Prostate gland (tissue), 2 donors: ENCODE measurements around the gene EML4. TPM values are rescaled to one million over a fixed set of nuclear protein-coding genes. Genes with fewer than 3 reads are reported as not detected.

Source experiments
- DNase-seq: peaks from one replicate; pipeline ENCODE4 v3.0.0-alpha.2; 2019; ENCODE audit warnings: low spot score
- H3K27ac ChIP-seq, 2 donors: fragments of 200-600 bp; sonication (generic); 2 replicates each; pipeline ENCODE4 v1.5.1; 2017 to 2019
- H3K27me3 ChIP-seq: fragments of 200-600 bp; sonication (generic); replicated peaks from 2 replicates; pipeline ENCODE4 v1.5.1; 2019; ENCODE audit not compliant: insufficient read depth
- H3K36me3 ChIP-seq, 2 donors: fragments of 200-600 bp; sonication (generic); 1 replicate in 1 of 2; 2 replicates in 1 of 2; pipeline versions ENCODE4 v1.5.1 to v1.8.1; 2017 to 2019
- H3K4me1 ChIP-seq: fragments of 200-600 bp; sonication (generic); replicated peaks from 2 replicates; pipeline ENCODE4 v1.5.1; 2019
- H3K4me3 ChIP-seq, 2 donors: fragments of 200-600 bp; sonication (generic); 2 replicates each; pipeline ENCODE4 v1.5.1; 2017 to 2019
- H3K9me3 ChIP-seq: fragments of 200-600 bp; sonication (generic); 2 replicates; pipeline ENCODE4 v1.5.1; 2017
- CTCF ChIP-seq, 4 experiments: fragments of 200-600 bp in 2 of 4; fragments of 450-650 bp in 2 of 4; sonication (generic) in 2 of 4; IDR thresholded peaks; 1 replicate in 3 of 4; 2 replicates in 1 of 4; pipeline ENCODE4 v1.5.1; 2016 to 2019; ENCODE audit warnings: antibody characterized with exemption in 4 of 4, mild to moderate bottlenecking in 2 of 4, moderate library complexity in 2 of 4
- POLR2A ChIP-seq: fragments of 450-650 bp; IDR thresholded peaks from one replicate; pipeline ENCODE4 v1.6.1; 2016; ENCODE audit warnings: antibody characterized with exemption, mild to moderate bottlenecking
- POLR2AphosphoS5 ChIP-seq: sonication (generic); formaldehyde crosslinking; IDR thresholded peaks from one replicate; pipeline ENCODE4 v1.6.1; 2017; ENCODE audit warnings: antibody characterized with exemption
- WGBS: methylation state at CpG from one replicate; pipeline ENCODE4 v1.1.5; 2018; 5-methylcytosine and 5-hydroxymethylcytosine counted together
- intact Hi-C: fragments of 100-400 bp; cut with DNase I; formaldehyde crosslinking; loops from one replicate; pipeline ENCODE4 v1.14.2; 2022
- total RNA-seq, 2 donors: library from RNA; depleted of rRNA; stranded (reverse); fragments of >200 nt; gene quantifications; one replicate each; pipeline ENCODE4 v1.1.0, GENCODE V29; 2016

The EML4 gene
- total RNA-seq, 2 donors from 2014 or later: 26.3 to 38.2 TPM

GRCh38 chr2:42184346-42184745 is 15.2 kb downstream of the EML4 start:
- Histone ChIP-seq H3K27me3 (no peaks in the 10 kb centered on the region), H3K4me1 (no peaks in the 10 kb centered on the region), H3K27ac (no peak overlapping the region), H3K4me3 (no peak overlapping the region), H3K9me3 (no peaks in the 10 kb centered on the region), H3K36me3 (no peaks in the 10 kb centered on the region)
- intact Hi-C loops: no loop called here
- WGBS: 97% methylated on average over 3 of the region's 3 CpGs
- no peak for DNase-seq
- TF ChIP-seq CTCF (IDR thresholded peaks at IDR 0.05) (no peak), POLR2AphosphoS5 (no peak), POLR2A (no peak)

GRCh38 chr2:42185220-42185921 is 16.2 kb downstream of the EML4 start:
- Histone ChIP-seq H3K4me1 (no peaks in the 10 kb centered on the region), H3K27me3 (no peaks in the 10 kb centered on the region), H3K36me3 (no peaks in the 10 kb centered on the region), H3K4me3 (no peak overlapping the region), H3K27ac (no peak overlapping the region), H3K9me3 (no peaks in the 10 kb centered on the region)
- TF ChIP-seq CTCF (IDR thresholded peaks at IDR 0.05) (no peak), POLR2AphosphoS5 (no peak), POLR2A (no peak)
- WGBS: 89% methylated on average over 5 of the region's 5 CpGs
- intact Hi-C loops: no loop called here
- no peak for DNase-seq

GRCh38 chr2:42186366-42186765 is 17.2 kb downstream of the EML4 start:
- no peaks in the 10 kb centered on the region for H3K4me1 ChIP-seq
- WGBS: 89% methylated on average over 1 of the region's 1 CpG
- TF ChIP-seq POLR2A: no peak
- no peak for TF ChIP-seq POLR2AphosphoS5
- TF ChIP-seq CTCF (IDR thresholded peaks at IDR 0.05): no peak
- DNase-seq: no peak
- H3K4me3 ChIP-seq: no peak overlapping the region
- no peaks in the 10 kb centered on the region for H3K27me3 ChIP-seq
- no peaks in the 10 kb centered on the region for H3K9me3 ChIP-seq
- no peak overlapping the region for H3K27ac ChIP-seq
- no peaks in the 10 kb centered on the region for H3K36me3 ChIP-seq
- intact Hi-C loops: no loop called here

- Histone ChIP-seq H3K36me3 (no peaks in the 10 kb centered on the region), H3K27ac (no peak overlapping the region), H3K9me3 (no peaks in the 10 kb centered on the region), H3K4me3 (no peak overlapping the region), H3K4me1 (no peaks in the 10 kb centered on the region), H3K27me3 (no peaks in the 10 kb centered on the region)
- DNase-seq: no peak
- TF ChIP-seq POLR2A (no peak), CTCF (IDR thresholded peaks at IDR 0.05) (no peak), POLR2AphosphoS5 (no peak)
- intact Hi-C loops: no loop called here
- WGBS: 92% methylated on average over 8 of the region's 8 CpGs
Measured at GRCh38 chr2:42186945-42187632, 17.9 kb downstream of the EML4 start.

GRCh38 chr2:42187886-42188285 is 18.7 kb downstream of the EML4 start:
- 89% methylated on average over 3 of the region's 3 CpGs for WGBS
- Histone ChIP-seq H3K4me3 (no peak overlapping the region), H3K4me1 (no peaks in the 10 kb centered on the region), H3K27ac (no peak overlapping the region), H3K36me3 (no peaks in the 10 kb centered on the region), H3K27me3 (no peaks in the 10 kb centered on the region), H3K9me3 (no peaks in the 10 kb centered on the region)
- intact Hi-C loops: no loop called here
- no peak for TF ChIP-seq POLR2A
- TF ChIP-seq CTCF (IDR thresholded peaks at IDR 0.05): no peak
- TF ChIP-seq POLR2AphosphoS5: no peak
- DNase-seq: no peak
